CD14-positive monocyte (primary cell): ENCODE measurements around the gene PYM1. TPM values are rescaled to one million over a fixed set of nuclear protein-coding genes. Genes with fewer than 3 reads are reported as not detected.

Experiments used
- DNase-seq, 3 donors: peaks; one replicate each; pipeline ENCODE4 v3.0.0-alpha.2; 2011 to 2022
- H2AFZ ChIP-seq: 2 replicates; pipeline ENCODE4 v1.6.0; 2012; ENCODE audit warnings: mild to moderate bottlenecking, low read depth, low read length, inconsistent platforms; ENCODE audit not compliant: insufficient read depth, poor library complexity, severe bottlenecking
- H3K27ac ChIP-seq, 2 donors: 1 replicate in 1 of 2; 2 replicates in 1 of 2; pipeline ENCODE4 v1.5.1; 2012 to 2013; ENCODE audit warnings: low read length in 2 of 2, control low read depth in 1 of 2, inconsistent platforms in 1 of 2, low read depth in 1 of 2, mild to moderate bottlenecking in 1 of 2
- H3K27me3 ChIP-seq, 2 donors: one replicate each; pipeline versions ENCODE4 v1.6.0 to v1.6.1; 2011 to 2013; ENCODE audit warnings: low read length in 2 of 2; ENCODE audit not compliant: control insufficient read depth in 2 of 2, insufficient read depth in 2 of 2
- H3K36me3 ChIP-seq, 2 donors: replicated peaks in 1 of 2; 1 replicate in 1 of 2; 2 replicates in 1 of 2; pipeline versions ENCODE4 v1.5.1 to v1.6.1; 2012 to 2013; ENCODE audit warnings: low read length in 2 of 2, control low read depth in 1 of 2, inconsistent platforms in 1 of 2, mild to moderate bottlenecking in 1 of 2; ENCODE audit not compliant: insufficient read depth in 2 of 2, control insufficient read depth in 1 of 2
- H3K4me1 ChIP-seq, 2 donors: 1 replicate in 1 of 2; 2 replicates in 1 of 2; pipeline versions ENCODE4 v1.5.1 to v1.6.1; 2012 to 2013; ENCODE audit warnings: low read length in 2 of 2, control low read depth in 1 of 2, inconsistent platforms in 1 of 2, mild to moderate bottlenecking in 1 of 2, moderate library complexity in 1 of 2; ENCODE audit not compliant: insufficient read depth in 2 of 2, control insufficient read depth in 1 of 2
- H3K4me2 ChIP-seq: replicated peaks from 2 replicates; pipeline ENCODE3; 2012; ENCODE audit warnings: low read length, moderate library complexity, mild to moderate bottlenecking; ENCODE audit not compliant: poor library complexity, severe bottlenecking; ENCODE audit errors: extremely low read depth
- H3K4me3 ChIP-seq, 3 experiments: fragments of 200-600 bp in 1 of 3; sonication (generic) in 1 of 3; replicated peaks in 1 of 3; 1 replicate in 2 of 3; 2 replicates in 1 of 3; pipeline ENCODE4 v1.5.1; 2011 to 2013; ENCODE audit warnings: low read length in 3 of 3, mild to moderate bottlenecking in 3 of 3, control low read depth in 2 of 3, low read depth in 2 of 3, inconsistent platforms in 1 of 3, moderate library complexity in 1 of 3
- H3K79me2 ChIP-seq: 2 replicates; pipeline ENCODE4 v1.6.0; 2012; ENCODE audit warnings: mild to moderate bottlenecking, control low read depth, inconsistent platforms, low read length, moderate library complexity; ENCODE audit not compliant: insufficient read depth
- H3K9ac ChIP-seq: 2 replicates; pipeline ENCODE4 v1.6.0; 2017; ENCODE audit warnings: low read length, mild to moderate bottlenecking; ENCODE audit not compliant: insufficient read depth, poor library complexity, severe bottlenecking
- H3K9me3 ChIP-seq, 2 donors: replicated peaks in 1 of 2; 1 replicate in 1 of 2; 2 replicates in 1 of 2; pipeline versions ENCODE4 v1.5.1 to v1.6.1; 2012 to 2013; ENCODE audit warnings: low read length in 2 of 2, control low read depth in 1 of 2; ENCODE audit not compliant: control insufficient read depth in 1 of 2, insufficient read depth in 1 of 2
- H4K20me1 ChIP-seq: 2 replicates; pipeline ENCODE4 v1.6.0; 2012; ENCODE audit warnings: mild to moderate bottlenecking, low read length, control low read depth, moderate library complexity; ENCODE audit not compliant: insufficient read depth
- H3K27ac Mint-ChIP-seq, 7 donors: one replicate each; pipeline ENCODE4 v1.8.0; 2020; ENCODE audit warnings: mild to moderate bottlenecking in 7 of 7, mixed read lengths in 7 of 7, moderate library complexity in 6 of 7, inconsistent platforms in 2 of 7
- H3K27me3 Mint-ChIP-seq, 3 donors: one replicate each; pipeline ENCODE4 v1.8.0; 2021 to 2022; ENCODE audit warnings: low read depth in 3 of 3, mild to moderate bottlenecking in 3 of 3, mixed read lengths in 3 of 3, moderate library complexity in 3 of 3, inconsistent platforms in 1 of 3
- H3K36me3 Mint-ChIP-seq, 2 donors: one replicate each; pipeline ENCODE4 v1.8.0; 2020; ENCODE audit warnings: mixed read lengths in 2 of 2, inconsistent platforms in 1 of 2, mild to moderate bottlenecking in 1 of 2
- H3K4me1 Mint-ChIP-seq: one replicate; pipeline ENCODE4 v1.8.0; 2020; ENCODE audit warnings: mild to moderate bottlenecking, mixed read lengths
- H3K4me3 Mint-ChIP-seq, 2 donors: one replicate each; pipeline ENCODE4 v1.8.0; 2020; ENCODE audit warnings: mild to moderate bottlenecking in 2 of 2, mixed read lengths in 2 of 2, moderate library complexity in 1 of 2
- H3K9me3 Mint-ChIP-seq, 7 donors: one replicate each; pipeline ENCODE4 v1.8.0; 2020 to 2022; ENCODE audit warnings: mixed read lengths in 7 of 7, mild to moderate bottlenecking in 6 of 7, moderate library complexity in 6 of 7, inconsistent platforms in 2 of 7
- CTCF ChIP-seq: fragments of 200-600 bp; IDR thresholded peaks from one replicate; pipeline ENCODE4 v1.8.0; 2022; ENCODE audit warnings: antibody characterized with exemption, mild to moderate bottlenecking
- WGBS: methylation state at CpG from one replicate; pipeline ENCODE4 v1.1.5; 2013; ENCODE audit warnings: missing lambda C conversion rate; ENCODE audit not compliant: insufficient coverage; 5-methylcytosine and 5-hydroxymethylcytosine counted together
- intact Hi-C, 2 donors: fragments of 100-400 bp; cut with micrococcal nuclease; formaldehyde crosslinking; loops; one replicate each; pipeline versions ENCODE4 v1.15.0 to v1.15.1; 2023
- polyA plus RNA-seq, 3 donors: library from polyadenylated mRNA; depleted of rRNA in 1 of 3; unstranded in 2 of 3; stranded (reverse) in 1 of 3; fragments of 300-500 nt in 2 of 3; fragments of >200 nt in 1 of 3; fragmentation: Illumina TruSeq in 2 of 3; gene quantifications; 1 replicate in 2 of 3; 2 replicates in 1 of 3; pipeline ENCODE4 v1.2.3, GENCODE V29; 2012 to 2021

PYM1 gene
- polyA plus RNA-seq, 3 donors, result 17.3 to 47.1 (median 39.5) TPM

DNA sequence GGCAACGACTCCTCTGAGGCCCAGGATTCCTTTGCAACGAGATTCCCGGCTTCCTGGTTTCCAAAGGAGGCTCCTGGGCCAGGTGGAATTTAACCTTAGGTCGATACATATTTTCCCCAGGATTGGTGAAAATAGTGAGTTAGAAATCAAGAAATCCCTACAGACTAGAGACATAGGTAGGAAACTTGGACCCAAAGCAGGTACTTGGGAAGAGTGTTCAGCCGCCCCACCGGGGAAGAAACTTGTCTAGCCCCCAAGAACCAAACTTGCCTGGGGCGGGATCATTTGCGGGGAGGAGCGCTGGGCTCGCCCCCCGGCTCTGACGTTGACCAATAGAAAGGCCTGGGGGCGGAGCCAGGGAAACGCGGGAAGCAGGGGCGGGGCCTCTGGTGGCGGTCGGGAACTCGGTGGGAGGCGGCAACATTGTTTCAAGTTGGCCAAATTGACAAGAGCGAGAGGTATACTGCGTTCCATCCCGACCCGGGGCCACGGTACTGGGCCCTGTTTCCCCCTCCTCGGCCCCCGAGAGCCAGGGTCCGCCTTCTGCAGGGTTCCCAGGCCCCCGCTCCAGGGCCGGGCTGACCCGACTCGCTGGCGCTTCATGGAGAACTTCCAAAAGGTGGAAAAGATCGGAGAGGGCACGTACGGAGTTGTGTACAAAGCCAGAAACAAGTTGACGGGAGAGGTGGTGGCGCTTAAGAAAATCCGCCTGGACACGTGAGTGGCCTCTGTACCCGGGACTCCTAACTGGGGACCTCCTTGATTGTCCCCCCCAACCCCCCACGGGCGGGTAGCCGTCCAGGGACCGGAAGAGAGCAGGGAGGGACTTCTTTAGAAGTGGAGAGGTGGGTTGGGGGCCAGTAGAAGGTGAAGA lies 39.0 kb upstream of the PYM1 start, which contains the start of gene CDK2:
TSS of gene CDK2 (plus strand) at position 423 of the 874 bp plus-strand sequence. CDS start at position 602, 179 bp downstream.
- WGBS, result under 1% methylated on average over 32 of the region's 45 CpGs
- Histone ChIP-seq H3K4me2 (peak within 1 kb of the TSS; percentile 74), H3K9ac (peak within 1 kb of the TSS; percentile 69), H3K4me1 (peaks cover 15 to 22% of the 10 kb centered on the region in 2 donors), H3K27ac (peak within 1 kb of the TSS; percentile 20 to 63), H3K4me3 (peak within 1 kb of the TSS; percentile 78 to 96 (median 88)), H4K20me1 (no peaks in the 10 kb centered on the region), H2AFZ (peak within 1 kb of the TSS; percentile 99), H3K79me2 (peaks cover 14% of the 10 kb centered on the region), H3K27me3 (no peaks in the 10 kb centered on the region), H3K36me3 (no peaks in the 10 kb centered on the region), H3K9me3 (no peaks in the 10 kb centered on the region)
- TF ChIP-seq CTCF, result no peak
- intact Hi-C loops, result loop anchor here in 1 of 2 donors (5.0 kb wide), 1 partner anchor 34 kb away; the partner anchor contains the start of gene DGKA
- peaks cover 23% of the 10 kb centered on the region for H3K4me1 Mint-ChIP-seq
- H3K4me3 Mint-ChIP-seq, result peak within 1 kb of the TSS; percentile 91 to 94
- H3K27ac Mint-ChIP-seq, result peak within 1 kb of the TSS; percentile 78 to 95 (median 90)
- H3K36me3 Mint-ChIP-seq, result peaks cover 0 to 5% of the 10 kb centered on the region in 2 donors
- H3K27me3 Mint-ChIP-seq, result peaks cover 0 to 2% (median 2%) of the 10 kb centered on the region in 3 donors
- DNase-seq, result peak; percentile 64 to 77 (median 66)
- no peaks in the 10 kb centered on the region for H3K9me3 Mint-ChIP-seq

DNA sequence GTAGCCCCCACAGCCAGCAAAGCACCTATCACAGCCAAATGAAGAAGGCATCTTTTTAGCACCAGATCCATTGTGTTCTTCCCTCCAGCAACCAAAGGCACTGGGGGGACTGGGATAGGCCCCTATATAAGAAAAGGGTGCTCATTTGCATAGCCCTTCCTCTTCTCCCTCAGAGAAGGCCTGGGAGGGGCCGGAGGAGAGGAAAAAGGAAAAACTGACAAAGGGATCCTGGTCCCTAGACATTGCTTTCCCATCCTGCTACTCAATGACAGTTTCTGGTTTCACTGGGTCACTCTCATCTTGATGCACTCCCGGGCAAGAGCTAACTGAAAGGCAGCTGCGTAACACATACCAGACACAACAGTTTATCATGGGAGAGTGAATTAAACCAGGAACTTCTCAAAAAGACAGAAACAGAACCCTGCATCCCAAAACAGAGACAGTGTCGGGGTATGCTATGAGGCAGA lies 38.3 kb upstream of the PYM1 start, which contains the start of gene PMEL:
TSS of gene PMEL (minus strand) at position 102 of the 467 bp plus-strand sequence. CDS start at position 71, 31 bp downstream.
- Mint-ChIP-seq H3K27me3 (peaks cover 0 to 2% (median 2%) of the 10 kb centered on the region in 3 donors), H3K4me1 (peaks cover 23% of the 10 kb centered on the region), H3K36me3 (peaks cover 0 to 1% of the 10 kb centered on the region in 2 donors), H3K27ac (peak within 1 kb of the TSS; percentile 78 to 95 (median 90)), H3K9me3 (no peaks in the 10 kb centered on the region), H3K4me3 (peak within 1 kb of the TSS; percentile 91 to 94)
- no peak for TF ChIP-seq CTCF
- Histone ChIP-seq H3K36me3 (no peaks in the 10 kb centered on the region), H2AFZ (peak within 1 kb of the TSS; percentile 99), H3K79me2 (peaks cover 14% of the 10 kb centered on the region), H3K27me3 (no peaks in the 10 kb centered on the region), H3K4me1 (peaks cover 15 to 22% of the 10 kb centered on the region in 2 donors), H3K9ac (peak within 1 kb of the TSS; percentile 69), H3K9me3 (no peaks in the 10 kb centered on the region), H4K20me1 (no peaks in the 10 kb centered on the region), H3K4me2 (peak within 1 kb of the TSS; percentile 74), H3K27ac (peak within 1 kb of the TSS; percentile 20 to 63), H3K4me3 (peak within 1 kb of the TSS; percentile 78 to 96 (median 88))
- WGBS, result 10% methylated on average over 2 of the region's 4 CpGs
- intact Hi-C loops, result loop anchor here in 1 of 2 donors (5.0 kb wide), 1 partner anchor 34 kb away; the partner anchor contains the start of gene DGKA
- peak in 1 of 3 donors; percentile 15 for DNase-seq
